ENCODE measurements around the gene PYCARD.

DNA sequence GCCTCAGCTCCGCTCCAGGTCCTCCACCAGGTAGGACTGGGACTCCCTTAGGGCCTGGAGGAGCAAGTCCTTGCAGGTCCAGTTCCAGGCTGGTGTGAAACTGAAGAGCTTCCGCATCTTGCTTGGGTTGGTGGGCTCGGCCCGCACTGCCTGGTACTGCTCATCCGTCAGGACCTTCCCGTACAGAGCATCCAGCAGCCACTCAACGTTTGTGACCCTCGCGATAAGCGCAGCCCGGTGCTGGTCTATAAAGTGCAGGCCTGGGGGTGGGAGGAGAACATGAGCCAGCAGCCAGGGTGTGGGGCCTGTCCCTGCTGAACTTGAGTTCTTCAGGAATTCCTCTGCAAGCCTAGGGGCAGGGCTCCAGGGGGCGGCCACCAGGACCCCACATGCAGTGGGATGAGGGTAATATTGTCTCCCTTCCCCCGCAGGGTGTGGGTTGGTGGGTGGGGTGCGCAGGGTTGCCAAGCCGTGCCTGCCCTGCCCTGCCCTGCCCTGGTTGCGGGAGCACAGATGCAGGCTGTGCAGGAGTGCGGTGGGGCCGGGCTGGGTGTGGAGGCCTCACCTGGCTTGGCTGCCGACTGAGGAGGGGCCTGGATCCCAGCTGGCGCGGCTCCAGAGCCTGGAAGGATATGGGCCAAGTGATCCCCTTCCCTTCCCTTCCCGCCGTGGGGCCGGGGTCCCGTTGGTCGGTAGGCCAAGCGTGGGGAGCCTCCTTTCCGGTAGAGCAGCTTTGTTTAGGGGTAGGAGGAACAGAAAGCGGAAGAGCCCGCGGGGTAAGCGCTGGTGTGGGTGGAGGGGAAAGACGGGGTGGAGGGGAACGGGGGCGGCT is 762 bp downstream of the PYCARD start:
- TF ChIP-seq, protein P1, sequence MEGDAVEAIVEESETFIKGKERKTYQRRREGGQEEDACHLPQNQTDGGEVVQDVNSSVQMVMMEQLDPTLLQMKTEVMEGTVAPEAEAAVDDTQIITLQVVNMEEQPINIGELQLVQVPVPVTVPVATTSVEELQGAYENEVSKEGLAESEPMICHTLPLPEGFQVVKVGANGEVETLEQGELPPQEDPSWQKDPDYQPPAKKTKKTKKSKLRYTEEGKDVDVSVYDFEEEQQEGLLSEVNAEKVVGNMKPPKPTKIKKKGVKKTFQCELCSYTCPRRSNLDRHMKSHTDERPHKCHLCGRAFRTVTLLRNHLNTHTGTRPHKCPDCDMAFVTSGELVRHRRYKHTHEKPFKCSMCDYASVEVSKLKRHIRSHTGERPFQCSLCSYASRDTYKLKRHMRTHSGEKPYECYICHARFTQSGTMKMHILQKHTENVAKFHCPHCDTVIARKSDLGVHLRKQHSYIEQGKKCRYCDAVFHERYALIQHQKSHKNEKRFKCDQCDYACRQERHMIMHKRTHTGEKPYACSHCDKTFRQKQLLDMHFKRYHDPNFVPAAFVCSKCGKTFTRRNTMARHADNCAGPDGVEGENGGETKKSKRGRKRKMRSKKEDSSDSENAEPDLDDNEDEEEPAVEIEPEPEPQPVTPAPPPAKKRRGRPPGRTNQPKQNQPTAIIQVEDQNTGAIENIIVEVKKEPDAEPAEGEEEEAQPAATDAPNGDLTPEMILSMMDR (conservative IDR thresholded peaks at IDR 0.05; ENCODE audit: low read depth in 2 of 2), result peak in 1 of 2 experiments; percentile 3; a peak in 1 of 4 replicates
- no peak for TF ChIP-seq JUNB (IDR thresholded peaks at IDR 0.05; ENCODE audit: unreplicated experiment)

Data from GM23338 (cell line).